ENCODE data around the gene TTYH1. TPM values are rescaled to one million over a fixed set of nuclear protein-coding genes. Genes with fewer than 3 reads are reported as not detected.
"Not testable (repeated sequence)": the region's sequence is repeated elsewhere in the genome, so short reads cannot be mapped to it uniquely, and the experiment has no call there.

Gene TTYH1
- total RNA-seq (2012; rRNA removed): not detected in 2 replicates

GRCh38 chr19:54415208-54415900, at the start of gene TTYH1:
Gene TTYH1, plus strand, starts transcription at chr19:54415464. Its CDS starts 89 bp downstream, at chr19:54415553.
- H3K4me1 ChIP-seq (ENCODE audit: control insufficient read depth, insufficient read depth, low read length): no peaks in the 10 kb centered on the region
- H3K9me3 ChIP-seq (replicated peaks; ENCODE audit: low read length): no peaks in the 10 kb centered on the region
- no peak within 1 kb of the TSS for H3K4me2 ChIP-seq (ENCODE audit: low read length)
- H3K36me3 ChIP-seq (ENCODE audit: insufficient read depth, low read length): no peaks in the 10 kb centered on the region
- no peak within 1 kb of the TSS for H3K9ac ChIP-seq (ENCODE audit: low read depth, low read length)
- peaks cover 39% of the 10 kb centered on the region for H3K27me3 ChIP-seq (ENCODE audit: control insufficient read depth, insufficient read depth, low read length)
- H3K4me3 ChIP-seq (ENCODE audit: low read length): no peak within 1 kb of the TSS

GRCh38 chr19:54365798-54366197, 49.5 kb upstream of the TTYH1 start:
- H3K27me3 ChIP-seq (ENCODE audit: control insufficient read depth, insufficient read depth, low read length); H3K4me1 ChIP-seq (ENCODE audit: control insufficient read depth, insufficient read depth, low read length); H3K9me3 ChIP-seq (replicated peaks; ENCODE audit: low read length); H3K9ac ChIP-seq (ENCODE audit: low read depth, low read length); H3K4me2 ChIP-seq (ENCODE audit: low read length); H3K36me3 ChIP-seq (ENCODE audit: insufficient read depth, low read length); H3K4me3 ChIP-seq (ENCODE audit: low read length): not testable (repeated sequence)

GRCh38 chr19:54366811-54367210, 48.5 kb upstream of the TTYH1 start:
- Histone ChIP-seq H3K4me2 (ENCODE audit: low read length) (no peak overlapping the region), H3K4me3 (ENCODE audit: low read length) (no peak overlapping the region), H3K27me3 (ENCODE audit: control insufficient read depth, insufficient read depth, low read length) (no peaks in the 10 kb centered on the region), H3K36me3 (ENCODE audit: insufficient read depth, low read length) (no peaks in the 10 kb centered on the region), H3K9me3 (replicated peaks; ENCODE audit: low read length) (no peaks in the 10 kb centered on the region), H3K4me1 (ENCODE audit: control insufficient read depth, insufficient read depth, low read length) (no peaks in the 10 kb centered on the region), H3K9ac (ENCODE audit: low read depth, low read length) (no peak overlapping the region)

- no peak overlapping the region for H3K9ac ChIP-seq (ENCODE audit: low read depth, low read length)
- no peaks in the 10 kb centered on the region for H3K27me3 ChIP-seq (ENCODE audit: control insufficient read depth, insufficient read depth, low read length)
- H3K9me3 ChIP-seq (replicated peaks; ENCODE audit: low read length): peaks cover 3% of the 10 kb centered on the region
- no peak overlapping the region for H3K4me2 ChIP-seq (ENCODE audit: low read length)
- no peaks in the 10 kb centered on the region for H3K36me3 ChIP-seq (ENCODE audit: insufficient read depth, low read length)
- H3K4me1 ChIP-seq (ENCODE audit: control insufficient read depth, insufficient read depth, low read length): no peaks in the 10 kb centered on the region
- H3K4me3 ChIP-seq (ENCODE audit: low read length): no peak overlapping the region
These were observed 46.1 kb upstream of the TTYH1 start for GRCh38 chr19:54369082-54369687.

GRCh38 chr19:54369688-54370433, 45.4 kb upstream of the TTYH1 start:
- not testable (repeated sequence) for H3K36me3 ChIP-seq (ENCODE audit: insufficient read depth, low read length); H3K9ac ChIP-seq (ENCODE audit: low read depth, low read length); H3K4me1 ChIP-seq (ENCODE audit: control insufficient read depth, insufficient read depth, low read length); H3K4me3 ChIP-seq (ENCODE audit: low read length); H3K9me3 ChIP-seq (replicated peaks; ENCODE audit: low read length); H3K27me3 ChIP-seq (ENCODE audit: control insufficient read depth, insufficient read depth, low read length); H3K4me2 ChIP-seq (ENCODE audit: low read length)

GRCh38 chr19:54370434-54370796, 44.8 kb upstream of the TTYH1 start:
- H3K27me3 ChIP-seq (ENCODE audit: control insufficient read depth, insufficient read depth, low read length); H3K9ac ChIP-seq (ENCODE audit: low read depth, low read length); H3K36me3 ChIP-seq (ENCODE audit: insufficient read depth, low read length); H3K9me3 ChIP-seq (replicated peaks; ENCODE audit: low read length); H3K4me2 ChIP-seq (ENCODE audit: low read length); H3K4me3 ChIP-seq (ENCODE audit: low read length); H3K4me1 ChIP-seq (ENCODE audit: control insufficient read depth, insufficient read depth, low read length): not testable (repeated sequence)

- H3K4me2 ChIP-seq (ENCODE audit: low read length); H3K9ac ChIP-seq (ENCODE audit: low read depth, low read length); H3K27me3 ChIP-seq (ENCODE audit: control insufficient read depth, insufficient read depth, low read length); H3K4me1 ChIP-seq (ENCODE audit: control insufficient read depth, insufficient read depth, low read length); H3K36me3 ChIP-seq (ENCODE audit: insufficient read depth, low read length); H3K4me3 ChIP-seq (ENCODE audit: low read length); H3K9me3 ChIP-seq (replicated peaks; ENCODE audit: low read length): not testable (repeated sequence)
These were observed 43.8 kb upstream of the TTYH1 start for GRCh38 chr19:54371453-54371852.

- no peaks in the 10 kb centered on the region for H3K4me1 ChIP-seq (ENCODE audit: control insufficient read depth, insufficient read depth, low read length)
- H3K4me3 ChIP-seq (ENCODE audit: low read length): no peak overlapping the region
- H3K27me3 ChIP-seq (ENCODE audit: control insufficient read depth, insufficient read depth, low read length): no peaks in the 10 kb centered on the region
- H3K36me3 ChIP-seq (ENCODE audit: insufficient read depth, low read length): no peaks in the 10 kb centered on the region
- H3K4me2 ChIP-seq (ENCODE audit: low read length): no peak overlapping the region
- H3K9me3 ChIP-seq (replicated peaks; ENCODE audit: low read length): peaks cover 3% of the 10 kb centered on the region
- no peak overlapping the region for H3K9ac ChIP-seq (ENCODE audit: low read depth, low read length)
These were observed 41.3 kb upstream of the TTYH1 start for GRCh38 chr19:54373781-54374631.

GRCh38 chr19:54375181-54375938, 39.9 kb upstream of the TTYH1 start:
- not testable (repeated sequence) for H3K27me3 ChIP-seq (ENCODE audit: control insufficient read depth, insufficient read depth, low read length); H3K9ac ChIP-seq (ENCODE audit: low read depth, low read length); H3K4me3 ChIP-seq (ENCODE audit: low read length); H3K4me1 ChIP-seq (ENCODE audit: control insufficient read depth, insufficient read depth, low read length); H3K36me3 ChIP-seq (ENCODE audit: insufficient read depth, low read length); H3K4me2 ChIP-seq (ENCODE audit: low read length); H3K9me3 ChIP-seq (replicated peaks; ENCODE audit: low read length)

- H3K4me3 ChIP-seq (ENCODE audit: low read length): no peak overlapping the region
- no peaks in the 10 kb centered on the region for H3K4me1 ChIP-seq (ENCODE audit: control insufficient read depth, insufficient read depth, low read length)
- H3K4me2 ChIP-seq (ENCODE audit: low read length): no peak overlapping the region
- H3K9ac ChIP-seq (ENCODE audit: low read depth, low read length): no peak overlapping the region
- no peaks in the 10 kb centered on the region for H3K27me3 ChIP-seq (ENCODE audit: control insufficient read depth, insufficient read depth, low read length)
- H3K9me3 ChIP-seq (replicated peaks; ENCODE audit: low read length): peaks cover 3% of the 10 kb centered on the region
- H3K36me3 ChIP-seq (ENCODE audit: insufficient read depth, low read length): no peaks in the 10 kb centered on the region
These were observed 38.5 kb upstream of the TTYH1 start for GRCh38 chr19:54376610-54377285.
